H9 (cell line): ENCODE measurements around the gene BDH1. TPM values are rescaled to one million over a fixed set of nuclear protein-coding genes. Genes with fewer than 3 reads are reported as not detected.

Experiments
- DNase-seq: peaks from one replicate; pipeline ENCODE4 v3.0.0-alpha.2; 2017
- H2AFZ ChIP-seq: one replicate; pipeline ENCODE4 v1.6.1; 2013; ENCODE audit warnings: mild to moderate bottlenecking, low read length, control low read depth, moderate library complexity
- H2AK5ac ChIP-seq: 2 replicates; pipeline ENCODE4 v1.6.1; 2013; ENCODE audit warnings: low read length, control low read depth, mixed read lengths; ENCODE audit not compliant: insufficient read length
- H2BK120ac ChIP-seq: one replicate; pipeline ENCODE4 v1.6.1; 2013; ENCODE audit warnings: low read depth, mild to moderate bottlenecking, low read length, control low read depth, inconsistent platforms; ENCODE audit not compliant: poor library complexity, severe bottlenecking
- H2BK12ac ChIP-seq: 2 replicates; pipeline ENCODE4 v1.6.1; 2013; ENCODE audit warnings: low read length, control low read depth, mixed read lengths, low read depth; ENCODE audit not compliant: insufficient read length
- H2BK15ac ChIP-seq: 2 replicates; pipeline ENCODE4 v1.6.1; 2013; ENCODE audit warnings: low read depth, low read length, control low read depth
- H2BK20ac ChIP-seq: one replicate; pipeline ENCODE4 v1.6.1; 2013; ENCODE audit warnings: low read depth, mild to moderate bottlenecking, low read length, control low read depth, inconsistent platforms; ENCODE audit not compliant: poor library complexity, severe bottlenecking
- H2BK5ac ChIP-seq: 2 replicates; pipeline ENCODE4 v1.6.1; 2013; ENCODE audit warnings: low read length, control low read depth, mixed read lengths; ENCODE audit not compliant: insufficient read length
- H3K14ac ChIP-seq: 2 replicates; pipeline ENCODE4 v1.6.1; 2013; ENCODE audit warnings: low read length, control low read depth; ENCODE audit not compliant: insufficient read depth
- H3K18ac ChIP-seq: 2 replicates; pipeline ENCODE4 v1.6.1; 2013; ENCODE audit warnings: low read depth, mild to moderate bottlenecking, mixed read lengths, low read length, control low read depth; ENCODE audit not compliant: insufficient read length
- H3K23ac ChIP-seq: 2 replicates; pipeline ENCODE4 v1.6.1; 2013; ENCODE audit warnings: low read length, control low read depth, mixed read lengths, low read depth; ENCODE audit not compliant: insufficient read length
- H3K23me2 ChIP-seq: 2 replicates; pipeline ENCODE4 v1.6.1; 2013; ENCODE audit warnings: low read depth, mild to moderate bottlenecking, mixed read lengths, low read length, control low read depth; ENCODE audit not compliant: insufficient read length, poor library complexity, severe bottlenecking
- H3K27ac ChIP-seq: 2 replicates; pipeline ENCODE4 v1.5.1; 2013; ENCODE audit warnings: low read length, control low read depth, mixed read lengths, low read depth; ENCODE audit not compliant: insufficient read length
- H3K27me3 ChIP-seq: 2 replicates; pipeline ENCODE4 v1.6.1; 2013; ENCODE audit warnings: low read length, control low read depth, inconsistent platforms; ENCODE audit not compliant: insufficient read depth
- H3K4ac ChIP-seq: 2 replicates; pipeline ENCODE4 v1.6.1; 2013; ENCODE audit warnings: low read depth, mild to moderate bottlenecking, control low read depth, inconsistent platforms, low read length, moderate library complexity
- H3K4me1 ChIP-seq: 2 replicates; pipeline ENCODE4 v1.6.1; 2013; ENCODE audit warnings: low read length, control low read depth, inconsistent platforms; ENCODE audit not compliant: insufficient read depth
- H3K4me2 ChIP-seq: 2 replicates; pipeline ENCODE4 v1.6.1; 2013; ENCODE audit warnings: low read length, control low read depth, mixed read lengths; ENCODE audit not compliant: insufficient read length, insufficient read depth
- H3K56ac ChIP-seq: 2 replicates; pipeline ENCODE4 v1.6.1; 2013; ENCODE audit warnings: low read depth, mild to moderate bottlenecking, mixed read lengths, low read length, control low read depth; ENCODE audit not compliant: insufficient read length
- H3K79me1 ChIP-seq: 2 replicates; pipeline ENCODE4 v1.6.1; 2013; ENCODE audit warnings: low read depth, mild to moderate bottlenecking, moderate library complexity, low read length, control low read depth, inconsistent platforms; ENCODE audit not compliant: insufficient read depth, poor library complexity, severe bottlenecking
- H3K79me2 ChIP-seq: 2 replicates; pipeline ENCODE4 v1.6.1; 2013; ENCODE audit warnings: low read length, control low read depth, inconsistent platforms; ENCODE audit not compliant: insufficient read depth
- H3K9ac ChIP-seq: 2 replicates; pipeline ENCODE4 v1.6.1; 2013; ENCODE audit warnings: low read length, control low read depth, mixed read lengths; ENCODE audit not compliant: insufficient read length; ENCODE audit errors: extremely low read depth
- H3K9me3 ChIP-seq: one replicate; pipeline ENCODE4 v1.6.1; 2013; ENCODE audit warnings: low read depth, low read length, inconsistent platforms; ENCODE audit not compliant: control insufficient read depth
- H3T11ph ChIP-seq: one replicate; pipeline ENCODE4 v1.6.1; 2013; ENCODE audit warnings: mild to moderate bottlenecking, low read length, control low read depth, inconsistent platforms
- H4K20me1 ChIP-seq: one replicate; pipeline ENCODE4 v1.6.1; 2013; ENCODE audit not compliant: control insufficient read depth, insufficient read length, insufficient read depth
- H4K5ac ChIP-seq: 2 replicates; pipeline ENCODE4 v1.6.1; 2013; ENCODE audit warnings: low read depth, mild to moderate bottlenecking, mixed read lengths, low read length, control low read depth; ENCODE audit not compliant: insufficient read length
- H4K8ac ChIP-seq: replicated peaks from 2 replicates; pipeline ENCODE4 v1.6.1; 2013; ENCODE audit warnings: low read length, control low read depth, mixed read lengths, low read depth; ENCODE audit not compliant: insufficient read length
- H4K91ac ChIP-seq: 2 replicates; pipeline ENCODE4 v1.6.1; 2013; ENCODE audit warnings: low read depth, mild to moderate bottlenecking, moderate library complexity, mixed read lengths, low read length, control low read depth; ENCODE audit not compliant: insufficient read length
- H3K27ac Mint-ChIP-seq, 3 experiments: 2 replicates in 2 of 3; 3 replicates in 1 of 3; pipeline ENCODE4 v1.8.0; 2020 to 2021; ENCODE audit warnings: mixed read lengths in 3 of 3, mild to moderate bottlenecking in 1 of 3, moderate library complexity in 1 of 3
- H3K27me3 Mint-ChIP-seq: 2 replicates; pipeline ENCODE4 v1.8.0; 2021; ENCODE audit warnings: low read depth, mild to moderate bottlenecking, moderate library complexity, mixed read lengths
- H3K36me3 Mint-ChIP-seq, 3 experiments: 2 replicates in 2 of 3; 3 replicates in 1 of 3; pipeline ENCODE4 v1.8.0; 2020 to 2021; ENCODE audit warnings: low read depth in 3 of 3, mixed read lengths in 3 of 3; ENCODE audit not compliant: insufficient read depth in 1 of 3
- H3K4me1 Mint-ChIP-seq, 2 experiments: 2 replicates each; pipeline ENCODE4 v1.8.0; 2020; ENCODE audit warnings: mixed read lengths in 2 of 2
- H3K4me3 Mint-ChIP-seq, 2 experiments: 2 replicates in 1 of 2; 3 replicates in 1 of 2; pipeline ENCODE4 v1.8.0; 2020 to 2021; ENCODE audit warnings: mild to moderate bottlenecking in 2 of 2, mixed read lengths in 2 of 2, moderate library complexity in 1 of 2
- H3K9me3 Mint-ChIP-seq, 2 experiments: 2 replicates in 1 of 2; 3 replicates in 1 of 2; pipeline ENCODE4 v1.8.0; 2020; ENCODE audit warnings: mild to moderate bottlenecking in 2 of 2, mixed read lengths in 2 of 2, moderate library complexity in 1 of 2
- CTCF ChIP-seq: fragments of 200-600 bp; sonication (generic); conservative IDR thresholded peaks from 3 replicates; pipeline ENCODE4 v1.8.0; 2021; ENCODE audit warnings: antibody characterized with exemption, mild to moderate bottlenecking
- WGBS: extraction: QIAGEN DNeasy Blood & Tissue Kit; methylation state at CpG from one replicate; pipeline ENCODE4 v1.1.7; 2013; ENCODE audit warnings: missing lambda C conversion rate, low lambda C conversion rate, mixed read lengths; ENCODE audit not compliant: insufficient read length; ENCODE audit errors: extremely low coverage; 5-methylcytosine and 5-hydroxymethylcytosine counted together
- total RNA-seq: library from RNA; stranded (reverse); gene quantifications from 2 replicates; pipeline ENCODE4 v1.2.1, GENCODE V29; 2021

Gene BDH1
- total RNA-seq, 1 experiment from 2014 or later: 23.8 TPM

- H3K36me3 Mint-ChIP-seq: no peaks in the 10 kb centered on the region; a peak in 1 of 7 replicates
- no peak overlapping the region for H4K5ac ChIP-seq
- no peak overlapping the region for H3T11ph ChIP-seq
- H4K8ac ChIP-seq: no peak overlapping the region
- no peak overlapping the region for H2BK12ac ChIP-seq
- H3K4me1 Mint-ChIP-seq: peaks cover 6 to 8% of the 10 kb centered on the region in 2 experiments
- H4K20me1 ChIP-seq: no peaks in the 10 kb centered on the region
- no peak overlapping the region for H2AK5ac ChIP-seq
- no peak overlapping the region for H3K9ac ChIP-seq
- no peak overlapping the region for H2AFZ ChIP-seq
- H3K27me3 Mint-ChIP-seq: no peaks in the 10 kb centered on the region; the same call in 1 of the 2 replicates
- no peak overlapping the region; a peak in 1 of 7 replicates for H3K27ac Mint-ChIP-seq
- H3K23ac ChIP-seq: no peak overlapping the region
- H4K91ac ChIP-seq: no peak overlapping the region
- H3K79me1 ChIP-seq: no peaks in the 10 kb centered on the region
- H3K9me3 Mint-ChIP-seq: no peaks in the 10 kb centered on the region
- no peak overlapping the region for H3K56ac ChIP-seq
- no CpG with 5 or more reads among the region's 4 CpGs for WGBS
- no peak overlapping the region for H3K4ac ChIP-seq
- H3K14ac ChIP-seq: no peak overlapping the region
- H3K23me2 ChIP-seq: no peaks in the 10 kb centered on the region
- no peaks in the 10 kb centered on the region for H3K9me3 ChIP-seq
- no peak overlapping the region for H2BK15ac ChIP-seq
- no peak overlapping the region for H3K4me2 ChIP-seq
- no peak overlapping the region for H3K18ac ChIP-seq
- no peaks in the 10 kb centered on the region for H3K27me3 ChIP-seq
- no peak overlapping the region for H2BK20ac ChIP-seq
- no peaks in the 10 kb centered on the region; the same call in 1 of the 2 replicates for H3K4me1 ChIP-seq
- H2BK120ac ChIP-seq: no peak overlapping the region
- DNase-seq: no peak
- no peaks in the 10 kb centered on the region for H3K79me2 ChIP-seq
- no peak overlapping the region for H2BK5ac ChIP-seq
- H3K4me3 Mint-ChIP-seq: no peak overlapping the region
- H3K27ac ChIP-seq: no peak overlapping the region
- TF ChIP-seq CTCF: no peak
Observed at GRCh38 chr3:197590313-197590962, 34.7 kb upstream of the BDH1 start.
